Measurements from ENCODE around the gene IMP4.
"Not testable (repeated sequence)": the region's sequence is repeated elsewhere in the genome, so short reads cannot be mapped to it uniquely, and the experiment has no call there.

Gene IMP4

DNA sequence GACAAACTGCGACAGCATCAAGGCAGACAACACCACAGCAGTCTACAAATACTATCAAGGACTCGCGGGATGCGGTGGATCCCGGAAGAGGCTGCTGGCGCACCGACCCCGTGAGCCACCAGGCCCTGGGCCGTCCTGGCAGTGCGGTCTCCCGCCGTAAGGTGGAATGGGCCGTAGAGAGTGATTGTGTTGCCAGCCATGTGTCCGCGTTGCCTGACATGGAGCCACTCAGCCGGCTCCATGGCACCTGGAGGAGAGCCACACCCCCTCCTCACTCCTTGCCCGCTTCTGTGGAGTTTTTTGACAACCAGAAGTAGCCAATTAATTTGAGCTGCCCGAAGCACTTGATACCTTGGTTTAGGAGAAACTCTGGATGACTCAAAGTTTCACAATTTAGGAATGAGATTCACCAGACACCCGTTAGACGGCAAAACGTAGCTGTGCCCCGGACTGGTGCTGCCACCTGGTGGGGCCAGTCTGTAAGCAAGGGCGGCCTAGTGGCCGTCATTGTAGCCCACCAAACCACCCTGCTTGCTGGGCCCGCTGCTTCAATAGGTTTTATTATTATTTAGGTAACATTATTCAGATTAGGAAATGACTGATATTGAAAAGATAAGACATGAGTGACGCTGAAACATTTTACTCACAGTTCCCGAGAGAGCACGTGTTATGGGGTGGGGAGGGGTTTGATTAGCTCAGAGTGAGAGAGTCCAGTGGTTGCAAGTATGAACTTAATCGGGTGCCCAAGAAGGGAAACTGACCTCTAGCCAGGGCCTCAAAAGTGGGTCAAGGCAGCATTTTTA lies 10.2 kb upstream of the IMP4 start:
- Histone ChIP-seq H3K4me3 (ENCODE audit: low read depth, low read length, poor library complexity, severe bottlenecking) (no peak overlapping the region), H3K27ac (ENCODE audit: low read depth, low read length, poor library complexity, severe bottlenecking) (no peak overlapping the region), H3K9ac (ENCODE audit: low read length) (peak overlapping the region; percentile 16; the same call in 1 of the 2 replicates), H3K4me1 (ENCODE audit: insufficient read depth, low read length, severe bottlenecking) (peaks cover 19% of the 10 kb centered on the region), H3K36me3 (ENCODE audit: insufficient read depth, low read length) (no peaks in the 10 kb centered on the region; the same call in none of the 2 replicates), H3K27me3 (ENCODE audit: insufficient read depth, low read length) (no peaks in the 10 kb centered on the region), H3K9me2 (ENCODE audit: low read depth, low read length) (no peaks in the 10 kb centered on the region), H3K79me2 (ENCODE audit: insufficient read depth, low read length) (no peaks in the 10 kb centered on the region), H2AFZ (ENCODE audit: low read length) (no peak overlapping the region), H3K4me2 (ENCODE audit: low read length) (peak overlapping the region; percentile 21), H4K20me1 (ENCODE audit: insufficient read depth, low read length) (no peaks in the 10 kb centered on the region), H3F3A (ENCODE audit: insufficient read depth, low read length) (no peaks in the 10 kb centered on the region), H3K9me3 (ENCODE audit: low read length) (0 out of 2 replicates have a peak, but pooled peaks cover 4% of the 10 kb centered on the region)
- TF ChIP-seq, protein P1, sequence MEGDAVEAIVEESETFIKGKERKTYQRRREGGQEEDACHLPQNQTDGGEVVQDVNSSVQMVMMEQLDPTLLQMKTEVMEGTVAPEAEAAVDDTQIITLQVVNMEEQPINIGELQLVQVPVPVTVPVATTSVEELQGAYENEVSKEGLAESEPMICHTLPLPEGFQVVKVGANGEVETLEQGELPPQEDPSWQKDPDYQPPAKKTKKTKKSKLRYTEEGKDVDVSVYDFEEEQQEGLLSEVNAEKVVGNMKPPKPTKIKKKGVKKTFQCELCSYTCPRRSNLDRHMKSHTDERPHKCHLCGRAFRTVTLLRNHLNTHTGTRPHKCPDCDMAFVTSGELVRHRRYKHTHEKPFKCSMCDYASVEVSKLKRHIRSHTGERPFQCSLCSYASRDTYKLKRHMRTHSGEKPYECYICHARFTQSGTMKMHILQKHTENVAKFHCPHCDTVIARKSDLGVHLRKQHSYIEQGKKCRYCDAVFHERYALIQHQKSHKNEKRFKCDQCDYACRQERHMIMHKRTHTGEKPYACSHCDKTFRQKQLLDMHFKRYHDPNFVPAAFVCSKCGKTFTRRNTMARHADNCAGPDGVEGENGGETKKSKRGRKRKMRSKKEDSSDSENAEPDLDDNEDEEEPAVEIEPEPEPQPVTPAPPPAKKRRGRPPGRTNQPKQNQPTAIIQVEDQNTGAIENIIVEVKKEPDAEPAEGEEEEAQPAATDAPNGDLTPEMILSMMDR (IDR thresholded peaks at IDR 0.05; ENCODE audit: low read length), result peak; percentile 98
- no peak for TF ChIP-seq EZH2 (IDR thresholded peaks at IDR 0.05; ENCODE audit: borderline replicate concordance, low read length)

- peak overlapping the region; percentile 21; the same call in 1 of the 2 replicates for H3K4me2 ChIP-seq (ENCODE audit: low read length)
- H4K20me1 ChIP-seq (ENCODE audit: insufficient read depth, low read length); H3K36me3 ChIP-seq (ENCODE audit: insufficient read depth, low read length); H3K9me2 ChIP-seq (ENCODE audit: low read depth, low read length); H3K9ac ChIP-seq (ENCODE audit: low read length); H2AFZ ChIP-seq (ENCODE audit: low read length); H3K27ac ChIP-seq (ENCODE audit: low read depth, low read length, poor library complexity, severe bottlenecking); H3K4me3 ChIP-seq (ENCODE audit: low read depth, low read length, poor library complexity, severe bottlenecking); H3K27me3 ChIP-seq (ENCODE audit: insufficient read depth, low read length); H3K9me3 ChIP-seq (ENCODE audit: low read length); H3F3A ChIP-seq (ENCODE audit: insufficient read depth, low read length); H3K79me2 ChIP-seq (ENCODE audit: insufficient read depth, low read length): not testable (repeated sequence)
- H3K4me1 ChIP-seq (ENCODE audit: insufficient read depth, low read length, severe bottlenecking), result peaks cover 27% of the 10 kb centered on the region
Measured at GRCh38 chr2:130333253-130333652, 9.4 kb upstream of the IMP4 start.

GRCh38 chr2:130334026-130334425 lies 8.7 kb upstream of the IMP4 start:
- Histone ChIP-seq H3K79me2 (ENCODE audit: insufficient read depth, low read length) (no peaks in the 10 kb centered on the region), H3K9ac (ENCODE audit: low read length) (no peak overlapping the region), H3K9me3 (ENCODE audit: low read length) (0 out of 2 replicates have a peak, but pooled peaks cover 4% of the 10 kb centered on the region), H4K20me1 (ENCODE audit: insufficient read depth, low read length) (no peaks in the 10 kb centered on the region), H3K4me2 (ENCODE audit: low read length) (no peak overlapping the region), H3K36me3 (ENCODE audit: insufficient read depth, low read length) (peaks cover 15% of the 10 kb centered on the region), H2AFZ (ENCODE audit: low read length) (no peak overlapping the region), H3F3A (ENCODE audit: insufficient read depth, low read length) (no peaks in the 10 kb centered on the region), H3K27me3 (ENCODE audit: insufficient read depth, low read length) (no peaks in the 10 kb centered on the region), H3K9me2 (ENCODE audit: low read depth, low read length) (no peaks in the 10 kb centered on the region), H3K4me1 (ENCODE audit: insufficient read depth, low read length, severe bottlenecking) (peaks cover 29% of the 10 kb centered on the region), H3K27ac (ENCODE audit: low read depth, low read length, poor library complexity, severe bottlenecking) (no peak overlapping the region), H3K4me3 (ENCODE audit: low read depth, low read length, poor library complexity, severe bottlenecking) (no peak overlapping the region)
- TF ChIP-seq, protein P1 (IDR thresholded peaks at IDR 0.05; ENCODE audit: low read length), result no peak
- no peak for TF ChIP-seq EZH2 (IDR thresholded peaks at IDR 0.05; ENCODE audit: borderline replicate concordance, low read length)
